ENCODE measurements around the gene IL1F10.

IL1F10 gene

DNA sequence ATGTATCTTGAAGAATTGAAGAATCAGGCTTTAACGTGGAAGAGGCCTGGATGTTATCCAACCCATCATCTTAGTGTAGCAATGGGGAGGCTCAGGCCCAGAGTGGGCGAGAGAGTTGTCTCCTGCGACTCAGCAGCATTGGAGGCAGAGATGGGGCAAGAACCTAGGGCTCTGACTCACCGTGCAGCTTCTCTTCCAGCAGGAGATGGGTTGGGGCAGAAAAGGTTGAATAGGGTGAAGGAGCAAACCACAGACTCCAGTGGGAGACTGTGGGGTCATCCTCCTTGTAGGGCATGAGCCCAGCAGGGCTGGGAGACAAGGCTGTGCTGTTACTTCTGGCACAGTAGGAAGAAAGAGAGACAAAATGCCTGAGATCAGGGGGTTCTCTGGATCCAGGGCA, 7.4 kb upstream of the IL1F10 start:
- no peak for DNase-seq

DNA sequence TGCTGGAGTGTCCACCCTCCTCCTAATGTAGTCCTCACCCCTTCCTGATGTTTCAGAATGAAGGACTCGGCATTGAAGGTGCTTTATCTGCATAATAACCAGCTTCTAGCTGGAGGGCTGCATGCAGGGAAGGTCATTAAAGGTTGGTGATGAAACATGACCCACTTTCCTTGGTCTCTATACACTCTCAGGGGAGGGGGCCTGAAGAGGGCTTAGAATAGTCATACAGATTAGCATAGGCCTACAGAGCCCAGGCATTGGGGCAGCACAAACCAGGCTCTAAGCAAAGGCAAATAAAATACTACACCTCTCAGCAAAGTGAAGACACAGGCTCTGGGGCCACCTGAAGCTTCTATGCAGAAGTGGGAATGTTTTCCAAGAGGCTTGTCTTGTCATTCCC, 7.0 kb upstream of the IL1F10 start:
- DNase-seq = no peak

GRCh38 chr2:113061241-113061640, 6.5 kb upstream of the IL1F10 start:
- no peak for DNase-seq

GRCh38 chr2:113061896-113062770, 5.6 kb upstream of the IL1F10 start:
- no peak for DNase-seq

DNA sequence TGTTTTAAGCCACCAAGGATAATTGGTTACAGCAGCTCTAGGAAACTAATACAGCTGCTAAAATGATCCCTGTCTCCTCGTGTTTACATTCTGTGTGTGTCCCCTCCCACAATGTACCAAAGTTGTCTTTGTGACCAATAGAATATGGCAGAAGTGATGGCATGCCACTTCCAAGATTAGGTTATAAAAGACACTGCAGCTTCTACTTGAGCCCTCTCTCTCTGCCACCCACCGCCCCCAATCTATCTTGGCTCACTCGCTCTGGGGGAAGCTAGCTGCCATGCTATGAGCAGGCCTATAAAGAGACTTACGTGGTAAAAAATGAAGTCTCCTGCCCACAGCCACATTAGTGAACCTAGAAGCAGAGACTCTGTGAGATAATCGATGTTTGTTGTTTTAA, 3.5 kb upstream of the IL1F10 start:
- no peak for DNase-seq

DNA sequence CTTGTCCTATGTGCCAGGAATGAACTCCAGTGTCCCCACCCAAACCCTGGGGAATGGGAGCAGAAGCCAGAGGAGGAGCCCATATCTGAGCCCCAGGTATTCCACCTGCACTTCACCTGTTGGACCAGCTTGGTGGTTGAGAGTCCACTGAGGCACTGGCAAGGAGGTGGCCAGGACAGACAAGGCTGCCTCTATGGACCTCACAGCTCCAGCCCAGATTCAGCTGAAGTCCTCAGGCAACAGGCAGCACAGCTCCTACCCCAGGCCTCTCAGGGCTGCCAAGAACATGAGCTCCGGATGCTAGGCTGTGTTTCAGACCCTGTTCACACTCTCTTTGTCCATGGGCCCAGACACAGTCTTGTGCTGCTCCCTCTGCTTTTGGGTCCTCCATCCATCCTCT, 2.9 kb upstream of the IL1F10 start:
- DNase-seq = no peak

- DNase-seq = no peak
Observed at GRCh38 chr2:113068249-113068648, 479 bp downstream of the IL1F10 start.

GRCh38 chr2:113068706-113069485, 1.1 kb downstream of the IL1F10 start:
- DNase-seq = no peak

- no peak for DNase-seq
Observed at GRCh38 chr2:113069676-113070605, 2.2 kb downstream of the IL1F10 start.

DNA sequence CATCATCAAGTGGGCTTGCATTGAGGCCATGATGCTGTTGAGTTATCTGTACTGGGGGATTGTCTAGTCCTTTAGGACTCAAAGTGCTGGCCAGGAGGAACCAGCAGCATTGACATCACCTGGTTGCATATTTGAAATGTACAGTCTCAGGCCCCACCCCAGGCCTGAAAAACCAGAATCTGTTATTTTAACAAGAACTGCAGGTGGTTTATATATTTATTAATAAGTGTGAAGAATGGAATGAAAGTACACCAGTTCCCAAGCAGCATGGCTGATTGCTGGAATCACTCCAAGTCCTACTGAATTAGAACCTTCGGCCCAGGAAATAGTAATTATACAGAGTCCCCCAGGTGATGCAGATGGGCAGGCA, 2.8 kb downstream of the IL1F10 start:
- no peak for DNase-seq

DNA sequence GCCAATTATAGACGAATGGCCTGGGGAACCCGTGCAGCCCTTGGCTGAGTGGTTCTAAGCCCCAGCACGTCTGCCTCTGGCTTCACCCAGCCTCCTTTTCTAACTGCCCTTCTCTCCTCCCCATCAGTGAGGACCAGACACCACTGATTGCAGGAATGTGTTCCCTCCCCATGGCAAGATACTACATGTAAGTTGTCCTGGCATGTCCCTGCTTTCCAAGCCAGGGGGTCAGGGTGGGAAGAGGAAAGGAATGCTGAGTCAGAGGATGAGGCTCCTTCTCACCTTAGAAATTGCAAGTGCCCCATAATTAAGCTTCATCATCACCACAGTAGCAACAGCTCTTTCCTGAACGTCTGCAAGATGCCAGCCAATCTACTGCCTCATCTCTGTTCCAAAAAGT, 4.8 kb downstream of the IL1F10 start:
- DNase-seq = no peak

- DNase-seq = no peak
Observed at GRCh38 chr2:113073325-113073834, 5.6 kb downstream of the IL1F10 start.

- no peak for DNase-seq
Observed at GRCh38 chr2:113075030-113075429, 7.3 kb downstream of the IL1F10 start.

DNA sequence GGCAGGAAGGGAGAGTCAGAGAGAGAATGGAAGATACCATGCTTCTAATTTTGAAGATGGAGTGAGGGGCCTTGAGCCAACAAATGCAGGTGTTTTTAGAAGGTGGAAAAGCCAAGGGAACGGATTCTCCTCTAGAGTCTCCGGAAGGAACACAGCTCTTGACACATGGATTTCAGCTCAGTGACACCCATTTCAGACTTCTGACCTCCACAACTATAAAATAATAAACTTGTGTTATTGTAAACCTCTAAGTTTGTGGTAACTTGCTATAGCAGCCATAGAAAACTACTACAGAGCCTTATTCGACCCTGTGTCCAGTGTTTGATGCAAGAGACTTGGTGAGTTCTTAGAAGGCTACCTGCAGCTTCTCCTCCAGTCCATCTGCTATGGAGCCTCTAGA, 7.8 kb downstream of the IL1F10 start:
- no peak for DNase-seq

GRCh38 chr2:113076954-113077669, 9.3 kb downstream of the IL1F10 start:
- DNase-seq = no peak

- DNase-seq = no peak
Observed at GRCh38 chr2:113077921-113078320, 10.2 kb downstream of the IL1F10 start.

DNA sequence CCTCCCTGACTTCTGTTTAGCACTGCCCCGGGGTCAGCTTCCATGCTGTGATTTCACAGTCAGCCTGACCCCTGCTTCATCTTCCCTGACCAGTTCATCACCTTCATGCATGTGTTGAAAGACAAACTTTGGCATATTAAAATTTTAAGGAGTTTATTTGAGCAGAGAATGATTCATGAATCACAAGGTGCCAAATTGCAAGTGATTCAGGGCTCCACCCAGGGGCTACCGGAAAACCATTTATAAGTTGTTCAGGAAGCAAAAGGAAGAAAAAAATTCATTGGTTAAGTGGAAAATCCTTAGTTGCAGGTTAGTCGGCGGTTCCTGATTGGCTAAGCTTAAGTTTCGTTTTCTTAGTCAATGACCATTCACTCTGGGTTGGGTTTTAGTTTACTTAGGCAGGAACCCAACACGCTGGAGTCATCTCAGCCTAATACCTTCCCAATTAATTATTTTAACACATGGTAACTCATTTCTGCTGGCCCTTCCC, 10.6 kb downstream of the IL1F10 start:
- DNase-seq = peak; percentile 69

DNA sequence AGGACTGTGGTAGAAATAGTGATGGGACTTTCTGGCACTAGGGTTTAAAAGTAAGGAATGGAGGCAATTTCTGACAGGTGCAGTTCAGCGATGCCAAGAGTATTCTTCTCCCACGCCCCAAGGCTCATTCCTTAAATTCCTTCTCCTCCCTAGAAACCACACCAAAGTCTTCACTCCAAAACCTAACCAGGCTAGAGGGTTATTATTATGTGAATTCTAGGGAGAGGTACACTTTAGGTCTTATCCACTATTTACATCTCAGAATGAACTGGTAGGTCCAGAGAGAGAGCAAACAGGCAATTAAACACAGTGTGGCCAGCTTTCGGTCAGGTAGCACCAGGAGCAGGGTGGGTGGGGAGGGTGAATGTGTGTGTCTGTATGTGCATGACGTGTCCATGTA, 11.4 kb downstream of the IL1F10 start:
- DNase-seq = no peak

- DNase-seq = no peak
Observed at GRCh38 chr2:113080134-113080533, 12.4 kb downstream of the IL1F10 start.

GRCh38 chr2:113081488-113082210, 13.9 kb downstream of the IL1F10 start:
- DNase-seq = no peak

DNA sequence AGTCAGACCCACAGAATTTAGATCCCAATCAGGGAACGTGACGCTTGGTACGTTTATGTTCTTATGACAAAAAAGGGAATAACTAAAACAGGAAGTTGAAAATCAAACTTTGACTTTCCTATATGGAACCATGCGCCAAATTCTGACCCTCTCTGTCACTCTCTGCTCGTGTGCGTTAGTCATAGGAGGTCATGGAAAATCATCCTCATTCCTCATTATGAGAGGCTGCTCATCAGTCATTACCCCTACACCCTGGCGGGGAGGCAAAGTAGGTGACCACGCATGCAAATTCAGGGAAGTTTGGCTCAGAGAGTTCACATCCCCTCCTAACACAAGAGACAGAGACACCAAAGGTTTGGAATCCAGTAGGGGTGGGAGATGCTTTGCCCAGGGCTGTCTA, 15.5 kb downstream of the IL1F10 start:
- DNase-seq = no peak

All from DMS153 (cell line).